ENCODE measurements around the gene AHR. TPM values are rescaled to one million over a fixed set of nuclear protein-coding genes. Genes with fewer than 3 reads are reported as not detected.

The AHR gene
- total RNA-seq, 1 donor from 2014 or later, result 49.7 TPM

- Mint-ChIP-seq H3K4me1 (peaks cover 3% of the 10 kb centered on the region), H3K27me3 (ENCODE audit: low read depth) (no peaks in the 10 kb centered on the region), H3K27ac (no peak overlapping the region), H3K4me3 (no peak overlapping the region), H3K9me3 (peaks cover 76% of the 10 kb centered on the region), H3K36me3 (peaks cover 24% of the 10 kb centered on the region)
- DNase-seq (ENCODE audit: low spot score in 2 of 2, unreplicated experiment in 2 of 2), result no peak
- TF ChIP-seq CTCF (IDR thresholded peaks at IDR 0.05; ENCODE audit: unreplicated experiment), result no peak
These were observed 28.9 kb upstream of the AHR start for GRCh38 chr7:17269341-17270221.

GRCh38 chr7:17274551-17275245, 23.8 kb upstream of the AHR start:
- peaks cover 8% of the 10 kb centered on the region for H3K36me3 Mint-ChIP-seq
- peaks cover 29% of the 10 kb centered on the region for H3K9me3 Mint-ChIP-seq
- no peak overlapping the region for H3K4me3 Mint-ChIP-seq
- H3K27ac Mint-ChIP-seq, result peak overlapping the region; percentile 44
- H3K27me3 Mint-ChIP-seq (ENCODE audit: low read depth), result no peaks in the 10 kb centered on the region
- DNase-seq (ENCODE audit: low spot score in 2 of 2, unreplicated experiment in 2 of 2), result no peak
- TF ChIP-seq CTCF (IDR thresholded peaks at IDR 0.05; ENCODE audit: unreplicated experiment), result no peak
- H3K4me1 Mint-ChIP-seq, result peaks cover 19% of the 10 kb centered on the region

GRCh38 chr7:17275749-17276671, 22.4 kb upstream of the AHR start:
- peaks cover 20% of the 10 kb centered on the region for H3K9me3 Mint-ChIP-seq
- peaks cover 19% of the 10 kb centered on the region for H3K4me1 Mint-ChIP-seq
- H3K36me3 Mint-ChIP-seq, result peaks cover 5% of the 10 kb centered on the region
- no peak for TF ChIP-seq CTCF (IDR thresholded peaks at IDR 0.05; ENCODE audit: unreplicated experiment)
- no peaks in the 10 kb centered on the region for H3K27me3 Mint-ChIP-seq (ENCODE audit: low read depth)
- DNase-seq (ENCODE audit: low spot score in 2 of 2, unreplicated experiment in 2 of 2), result no peak
- peak overlapping the region; percentile 87 for H3K27ac Mint-ChIP-seq
- no peak overlapping the region for H3K4me3 Mint-ChIP-seq

- Mint-ChIP-seq H3K36me3 (no peaks in the 10 kb centered on the region), H3K27ac (no peak overlapping the region), H3K4me3 (no peak overlapping the region), H3K4me1 (peaks cover 17% of the 10 kb centered on the region), H3K9me3 (peaks cover 6% of the 10 kb centered on the region), H3K27me3 (ENCODE audit: low read depth) (no peaks in the 10 kb centered on the region)
- TF ChIP-seq CTCF (IDR thresholded peaks at IDR 0.05; ENCODE audit: unreplicated experiment), result no peak
- DNase-seq (ENCODE audit: low spot score in 2 of 2, unreplicated experiment in 2 of 2), result no peak
These were observed 19.4 kb upstream of the AHR start for GRCh38 chr7:17279061-17279460.

GRCh38 chr7:17289074-17289645, 9.3 kb upstream of the AHR start:
- peaks cover 30% of the 10 kb centered on the region for H3K4me1 Mint-ChIP-seq
- H3K27ac Mint-ChIP-seq, result peak overlapping the region; percentile 85
- H3K27me3 Mint-ChIP-seq (ENCODE audit: low read depth), result no peaks in the 10 kb centered on the region
- no peaks in the 10 kb centered on the region for H3K36me3 Mint-ChIP-seq
- TF ChIP-seq CTCF (IDR thresholded peaks at IDR 0.05; ENCODE audit: unreplicated experiment), result no peak
- no peak overlapping the region for H3K4me3 Mint-ChIP-seq
- H3K9me3 Mint-ChIP-seq, result no peaks in the 10 kb centered on the region
- DNase-seq (ENCODE audit: low spot score in 2 of 2, unreplicated experiment in 2 of 2), result no peak

Data from mesothelial cell of epicardium (in vitro differentiated cells).